Inflammatory macrophage treated with lipopolysaccharide for 4 hours (primary cell): ENCODE results near the gene PDZD11.
"Not testable (repeated sequence)": the region's sequence is repeated elsewhere in the genome, so short reads cannot be mapped to it uniquely, and the experiment has no call there.

Experiments
- DNase-seq: peaks from one replicate; pipeline ENCODE4 v3.0.0-alpha.2; 2020

Gene PDZD11, protein sequence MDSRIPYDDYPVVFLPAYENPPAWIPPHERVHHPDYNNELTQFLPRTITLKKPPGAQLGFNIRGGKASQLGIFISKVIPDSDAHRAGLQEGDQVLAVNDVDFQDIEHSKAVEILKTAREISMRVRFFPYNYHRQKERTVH

GRCh38 chrX:70289793-70290770 lies at the start of gene PDZD11, which contains the start of gene KIF4A:
Gene PDZD11 (minus strand): TSS chrX:70289927. CDS start chrX:70289341, 586 bp downstream.
Gene KIF4A (plus strand): TSS chrX:70290104. CDS start chrX:70290459, 355 bp downstream.
- peak; percentile 81 for DNase-seq

- peak; percentile 69 for DNase-seq
These were observed 48.6 kb upstream of the PDZD11 start for GRCh38 chrX:70338290-70338689.

GRCh38 chrX:70336767-70337166 lies 47.0 kb upstream of the PDZD11 start:
- peak; percentile 33 for DNase-seq

- DNase-seq = no peak
These were observed 42.9 kb upstream of the PDZD11 start for GRCh38 chrX:70332600-70332999.

DNA sequence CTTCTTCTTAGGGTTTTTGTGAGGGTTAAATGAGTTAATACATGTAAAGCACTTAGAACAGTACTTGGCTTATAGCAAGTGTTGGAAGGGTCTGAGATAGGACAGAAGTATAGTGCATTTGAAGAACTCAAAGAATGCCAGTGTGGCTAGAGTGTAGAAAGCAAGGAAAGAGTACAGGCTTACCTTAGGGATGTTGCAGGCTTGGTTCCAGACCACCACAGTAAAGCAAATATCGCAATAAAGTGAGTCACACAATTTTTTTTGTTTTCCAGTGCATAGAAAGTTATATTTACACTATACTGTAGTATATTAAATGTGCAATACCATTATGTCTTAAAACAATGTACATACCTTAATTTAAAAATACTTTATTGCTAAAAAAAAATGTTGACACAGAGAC lies 41.4 kb upstream of the PDZD11 start:
- DNase-seq = no peak

- DNase-seq = no peak
These were observed 34.6 kb upstream of the PDZD11 start for GRCh38 chrX:70324326-70324725.

DNA sequence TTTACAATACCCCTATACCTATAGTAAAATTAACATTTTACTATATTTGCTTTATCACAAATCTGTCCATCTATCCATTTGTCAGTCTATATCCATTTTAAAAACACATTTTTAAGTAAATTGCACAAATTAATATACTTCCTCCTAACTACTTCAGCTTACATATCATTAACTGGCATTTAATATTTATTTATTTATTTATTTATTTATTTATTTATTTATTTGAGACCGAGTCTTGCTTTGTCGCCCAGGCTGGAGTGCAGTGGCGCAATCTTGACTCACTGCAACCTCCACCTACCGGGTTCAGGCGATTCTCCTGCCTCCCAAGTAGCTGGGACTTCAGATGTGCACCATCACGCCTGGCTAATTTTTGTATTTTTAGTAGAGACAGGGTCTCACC lies 33.9 kb upstream of the PDZD11 start:
- DNase-seq = not testable (repeated sequence)

GRCh38 chrX:70322784-70323183 lies 33.1 kb upstream of the PDZD11 start:
- no peak for DNase-seq

- no peak for DNase-seq
These were observed 23.8 kb upstream of the PDZD11 start for GRCh38 chrX:70313503-70313902.

DNA sequence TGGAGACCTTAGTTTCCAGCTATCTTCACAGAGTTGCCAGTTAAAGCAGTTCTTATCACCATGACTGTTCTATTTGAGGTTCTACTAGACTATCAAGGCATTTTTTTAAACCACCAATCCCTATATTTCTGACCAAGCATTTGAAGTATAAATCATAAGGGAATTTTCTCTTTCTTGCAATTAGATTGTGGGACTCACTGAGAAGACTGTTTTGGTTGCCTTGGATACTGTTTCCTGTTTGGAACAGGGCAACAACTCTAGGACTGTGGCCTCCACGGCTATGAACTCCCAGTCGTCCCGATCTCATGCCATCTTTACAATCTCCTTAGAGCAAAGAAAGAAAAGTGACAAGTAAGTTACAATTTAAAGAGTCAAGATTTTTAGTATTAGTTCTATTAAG lies 12.0 kb upstream of the PDZD11 start:
- DNase-seq = no peak

- DNase-seq = no peak
These were observed 3.9 kb upstream of the PDZD11 start for GRCh38 chrX:70293621-70294020.

- no peak for DNase-seq
These were observed 3.1 kb upstream of the PDZD11 start for GRCh38 chrX:70292788-70293187.

DNA sequence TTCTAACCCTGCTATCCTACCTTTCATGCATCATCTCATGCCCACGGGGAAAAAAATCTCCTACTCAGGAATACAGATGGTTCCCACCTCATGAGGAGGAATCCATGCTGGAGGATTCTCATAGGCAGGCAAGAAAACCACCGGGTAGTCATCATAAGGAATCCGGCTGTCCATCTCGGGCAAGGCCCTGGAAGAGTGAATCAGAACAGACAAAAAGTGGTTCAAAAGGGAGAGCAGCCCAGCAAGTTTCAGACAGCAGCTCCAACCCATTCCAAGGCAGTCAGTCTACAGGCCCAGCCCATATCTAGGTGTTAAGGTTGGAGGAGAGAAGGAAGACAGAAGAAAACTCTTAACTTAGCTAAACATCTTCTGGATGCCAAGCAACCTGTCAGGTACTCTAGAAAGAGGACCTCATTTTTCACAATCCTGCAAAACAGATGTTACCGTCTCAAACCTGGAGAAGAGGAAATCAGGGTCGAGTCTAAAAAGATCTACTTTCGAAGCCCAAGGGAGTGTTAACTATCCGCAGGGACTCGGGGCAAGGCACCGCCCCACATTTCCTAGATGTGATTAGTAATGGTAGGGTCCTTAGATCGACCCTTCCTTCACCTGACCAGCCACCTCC lies 447 bp downstream of the PDZD11 start:
- DNase-seq = no peak

GRCh38 chrX:70281951-70282350 lies 7.8 kb downstream of the PDZD11 start, which contains the start of gene RAB41:
Gene RAB41 (plus strand): TSS chrX:70282172. CDS start chrX:70282218, 46 bp downstream.
- DNase-seq = no peak

DNA sequence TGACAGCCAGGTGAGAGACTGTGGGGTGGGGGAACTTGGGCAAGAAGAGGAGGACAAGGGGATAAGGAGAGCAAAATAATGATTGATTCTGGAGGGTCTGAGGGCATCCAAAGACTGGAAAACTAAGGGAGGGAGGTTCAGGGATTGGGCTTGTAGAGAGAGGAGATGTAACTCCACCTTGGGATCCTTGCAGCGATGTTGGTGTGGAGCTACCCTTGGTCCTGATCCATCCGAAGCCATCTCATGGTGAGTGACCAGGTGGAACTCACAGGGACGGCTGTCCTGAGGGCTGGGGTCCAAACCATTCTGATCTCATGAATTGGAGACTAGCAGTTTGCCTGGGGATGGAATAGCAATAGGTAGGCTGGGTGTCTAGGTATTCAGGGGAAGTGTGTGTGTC lies 9.2 kb downstream of the PDZD11 start:
- no peak for DNase-seq

DNA sequence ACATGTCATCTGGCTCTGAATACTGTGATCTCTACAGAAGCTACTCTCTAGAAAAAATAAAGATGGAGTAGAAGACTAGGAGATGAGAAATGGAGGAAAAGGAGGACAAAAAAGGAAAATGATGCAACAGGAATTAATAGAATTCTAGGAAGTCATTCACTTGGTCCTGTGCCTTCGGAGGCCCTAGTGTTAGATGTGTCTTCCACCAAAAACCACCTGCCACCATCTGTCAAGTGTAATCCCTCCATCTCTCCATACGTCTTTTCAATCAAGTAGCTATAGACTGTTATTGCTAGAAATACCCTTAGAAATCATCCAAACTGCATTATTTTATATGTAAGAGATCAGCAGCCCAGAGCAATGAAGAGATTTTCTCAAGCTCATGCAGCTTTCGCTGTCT lies 10.6 kb downstream of the PDZD11 start:
- DNase-seq = no peak

GRCh38 chrX:70274029-70274428 lies 15.7 kb downstream of the PDZD11 start:
- DNase-seq = not testable (repeated sequence)

- DNase-seq = no peak
These were observed 21.7 kb downstream of the PDZD11 start, which contains the start of gene ARR3 for GRCh38 chrX:70268034-70268433. Gene ARR3 (plus strand): TSS chrX:70268334. CDS start chrX:70269386, 1,052 bp downstream.

DNA sequence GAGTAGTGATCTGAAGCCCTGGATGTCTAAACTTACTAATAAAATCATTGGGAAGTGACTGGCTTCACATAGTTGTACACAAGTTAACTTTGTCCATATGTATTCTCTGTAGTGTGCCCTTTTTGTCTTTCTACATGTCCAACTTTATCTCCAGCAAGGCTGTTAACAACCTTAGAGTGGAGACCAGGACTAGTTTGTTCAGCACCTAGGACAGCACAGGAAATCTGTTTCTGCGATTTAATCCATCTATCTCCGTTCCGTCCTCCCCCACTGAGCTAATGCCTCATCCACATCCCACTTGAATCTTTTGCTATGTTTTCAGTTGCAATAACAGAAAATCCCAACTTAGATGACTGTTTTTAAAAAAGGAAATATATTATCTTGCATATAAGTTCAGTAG lies 24.9 kb downstream of the PDZD11 start:
- DNase-seq = no peak

DNA sequence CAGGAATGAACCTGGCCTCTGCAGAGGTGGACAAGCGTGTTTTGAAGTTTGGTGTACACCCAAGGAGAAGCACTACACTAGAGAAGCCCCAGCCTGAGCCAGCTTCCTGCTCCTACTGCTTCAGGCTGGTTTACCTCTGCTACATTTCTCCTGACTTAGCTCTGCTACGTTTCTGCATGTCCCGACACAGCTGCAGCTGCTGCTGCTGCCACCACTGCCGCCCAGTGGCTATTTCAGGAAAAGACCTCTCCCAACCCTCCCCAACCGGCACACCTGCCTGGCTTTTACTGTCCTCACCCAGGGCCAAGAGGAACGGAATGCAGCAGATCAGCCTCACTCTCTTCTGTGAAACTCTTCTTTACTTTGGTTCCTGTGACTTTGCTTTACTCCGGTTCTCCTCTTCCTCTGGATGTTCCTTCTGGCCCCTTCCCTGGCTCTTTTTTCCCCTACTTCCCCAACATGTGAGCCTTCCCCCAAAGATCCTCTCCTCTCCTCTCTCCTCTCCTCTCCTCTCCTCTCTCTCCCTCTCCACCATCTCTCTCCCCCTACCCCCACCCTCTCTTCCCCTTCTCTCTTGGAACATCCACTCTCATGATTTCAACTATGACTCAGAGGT lies 26.7 kb downstream of the PDZD11 start:
- DNase-seq = no peak

GRCh38 chrX:70260104-70260503 lies 29.6 kb downstream of the PDZD11 start, which contains the start of gene P2RY4:
Gene P2RY4 (minus strand): TSS chrX:70260204. CDS start chrX:70259624, 580 bp downstream.
- DNase-seq = no peak

GRCh38 chrX:70257423-70258288 lies 32.1 kb downstream of the PDZD11 start:
- DNase-seq = no peak
